Upper lobe of right lung (tissue), 1 donor: ENCODE data around the gene MRPS34. TPM values are rescaled to one million over a fixed set of nuclear protein-coding genes. Genes with fewer than 3 reads are reported as not detected.
"Not testable (repeated sequence)": the region's sequence is repeated elsewhere in the genome, so short reads cannot be mapped to it uniquely, and the experiment has no call there.

ENCODE experiments used
- ATAC-seq: fragments of 200-7000 bp; cut with Tn5 transposase; one replicate; pipeline ENCODE4 v1.9.1; 2020; ENCODE audit warnings: mild to moderate bottlenecking, moderate library complexity
- DNase-seq: peaks from one replicate; pipeline ENCODE4 v3.0.0-alpha.2; 2020
- H3K27ac ChIP-seq: fragments of 200-600 bp; one replicate; pipeline ENCODE4 v1.8.0; 2022
- H3K27me3 ChIP-seq: fragments of 200-600 bp; one replicate; pipeline ENCODE4 v1.8.0; 2022; ENCODE audit warnings: mild to moderate bottlenecking
- H3K36me3 ChIP-seq: fragments of 200-600 bp; one replicate; pipeline ENCODE4 v1.8.0; 2022
- H3K4me1 ChIP-seq: fragments of 200-600 bp; one replicate; pipeline ENCODE4 v1.8.0; 2022
- H3K4me3 ChIP-seq: fragments of 200-600 bp; one replicate; pipeline ENCODE4 v1.8.0; 2022; ENCODE audit warnings: mild to moderate bottlenecking
- H3K9me3 ChIP-seq: fragments of 200-600 bp; one replicate; pipeline ENCODE4 v1.8.0; 2022
- intact Hi-C: fragments of 100-400 bp; cut with DNase I; formaldehyde crosslinking; loops from one replicate; pipeline ENCODE4 v1.11.0; 2022
- total RNA-seq: library from RNA; stranded (reverse); fragmentation: NEBNext Ultra II Directional; extraction: Animal tissue kit (Norgen Biotek cat#: 25700); gene quantifications from one replicate; pipeline ENCODE4 v1.2.1, GENCODE V29; 2021
- TF ChIP-seq, protein P1 (sequence below): fragments of 200-600 bp; IDR thresholded peaks from one replicate; pipeline ENCODE4 v1.8.0; 2022; ENCODE audit warnings: antibody characterized with exemption
- donor health status: DM: no; HTN: yes; CAD: no; lungs with severe emphysema.

The MRPS34 gene
- total RNA-seq, 1 donor from 2014 or later = 62.7 TPM

GRCh38 chr16:1740781-1741490 lies 32.0 kb downstream of the MRPS34 start:
- no peak overlapping the region for H3K4me3 ChIP-seq
- no peaks in the 10 kb centered on the region for H3K4me1 ChIP-seq
- H3K9me3 ChIP-seq = no peaks in the 10 kb centered on the region
- no peak for DNase-seq
- H3K36me3 ChIP-seq = peaks cover 34% of the 10 kb centered on the region
- peak; percentile 16 for ATAC-seq
- intact Hi-C loops = no loop called here
- TF ChIP-seq, protein P1, sequence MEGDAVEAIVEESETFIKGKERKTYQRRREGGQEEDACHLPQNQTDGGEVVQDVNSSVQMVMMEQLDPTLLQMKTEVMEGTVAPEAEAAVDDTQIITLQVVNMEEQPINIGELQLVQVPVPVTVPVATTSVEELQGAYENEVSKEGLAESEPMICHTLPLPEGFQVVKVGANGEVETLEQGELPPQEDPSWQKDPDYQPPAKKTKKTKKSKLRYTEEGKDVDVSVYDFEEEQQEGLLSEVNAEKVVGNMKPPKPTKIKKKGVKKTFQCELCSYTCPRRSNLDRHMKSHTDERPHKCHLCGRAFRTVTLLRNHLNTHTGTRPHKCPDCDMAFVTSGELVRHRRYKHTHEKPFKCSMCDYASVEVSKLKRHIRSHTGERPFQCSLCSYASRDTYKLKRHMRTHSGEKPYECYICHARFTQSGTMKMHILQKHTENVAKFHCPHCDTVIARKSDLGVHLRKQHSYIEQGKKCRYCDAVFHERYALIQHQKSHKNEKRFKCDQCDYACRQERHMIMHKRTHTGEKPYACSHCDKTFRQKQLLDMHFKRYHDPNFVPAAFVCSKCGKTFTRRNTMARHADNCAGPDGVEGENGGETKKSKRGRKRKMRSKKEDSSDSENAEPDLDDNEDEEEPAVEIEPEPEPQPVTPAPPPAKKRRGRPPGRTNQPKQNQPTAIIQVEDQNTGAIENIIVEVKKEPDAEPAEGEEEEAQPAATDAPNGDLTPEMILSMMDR = no peak
- H3K27me3 ChIP-seq = no peaks in the 10 kb centered on the region
- no peak overlapping the region for H3K27ac ChIP-seq

DNA sequence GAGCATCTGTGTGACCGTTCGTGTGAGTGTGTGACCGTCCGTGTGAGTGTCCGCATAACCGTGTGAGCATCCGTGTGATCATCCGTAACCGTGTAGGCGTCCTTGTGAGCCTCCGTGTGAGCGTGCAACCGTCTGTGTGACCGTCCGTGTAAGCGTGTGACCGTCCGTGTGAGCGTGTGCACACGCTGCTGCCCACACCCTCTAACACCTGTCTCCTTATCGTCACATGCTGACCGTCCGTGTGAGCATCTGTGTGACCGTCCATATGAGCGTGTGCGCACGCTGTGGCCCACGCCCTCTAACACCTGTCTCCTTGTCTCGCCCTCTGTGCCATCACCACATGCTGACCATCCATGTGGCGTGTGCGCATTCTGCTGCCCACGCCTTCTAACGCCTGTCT lies 32.7 kb downstream of the MRPS34 start:
- Histone ChIP-seq H3K27me3 (no peaks in the 10 kb centered on the region), H3K27ac (no peak overlapping the region), H3K4me3 (no peak overlapping the region), H3K9me3 (no peaks in the 10 kb centered on the region), H3K36me3 (peaks cover 29% of the 10 kb centered on the region), H3K4me1 (no peaks in the 10 kb centered on the region)
- intact Hi-C loops = no loop called here
- TF ChIP-seq, protein P1 = no peak
- ATAC-seq (no peak), DNase-seq (no peak)

GRCh38 chr16:1734816-1735215 lies 38.1 kb downstream of the MRPS34 start:
- TF ChIP-seq, protein P1 = no peak
- no peak for DNase-seq
- peak; percentile 39 for ATAC-seq
- no peak overlapping the region for H3K27ac ChIP-seq
- H3K4me1 ChIP-seq = no peaks in the 10 kb centered on the region
- H3K36me3 ChIP-seq = peaks cover 46% of the 10 kb centered on the region
- H3K4me3 ChIP-seq = no peak overlapping the region
- no peaks in the 10 kb centered on the region for H3K9me3 ChIP-seq
- intact Hi-C loops = no loop called here
- H3K27me3 ChIP-seq = no peaks in the 10 kb centered on the region

GRCh38 chr16:1734123-1734522 lies 38.8 kb downstream of the MRPS34 start:
- H3K9me3 ChIP-seq = no peaks in the 10 kb centered on the region
- peaks cover 52% of the 10 kb centered on the region for H3K36me3 ChIP-seq
- H3K27ac ChIP-seq = no peak overlapping the region
- H3K27me3 ChIP-seq = no peaks in the 10 kb centered on the region
- intact Hi-C loops = no loop called here
- no peak overlapping the region for H3K4me3 ChIP-seq
- H3K4me1 ChIP-seq = no peaks in the 10 kb centered on the region
- ATAC-seq (peak; percentile 8), DNase-seq (no peak)
- TF ChIP-seq, protein P1 = no peak

DNA sequence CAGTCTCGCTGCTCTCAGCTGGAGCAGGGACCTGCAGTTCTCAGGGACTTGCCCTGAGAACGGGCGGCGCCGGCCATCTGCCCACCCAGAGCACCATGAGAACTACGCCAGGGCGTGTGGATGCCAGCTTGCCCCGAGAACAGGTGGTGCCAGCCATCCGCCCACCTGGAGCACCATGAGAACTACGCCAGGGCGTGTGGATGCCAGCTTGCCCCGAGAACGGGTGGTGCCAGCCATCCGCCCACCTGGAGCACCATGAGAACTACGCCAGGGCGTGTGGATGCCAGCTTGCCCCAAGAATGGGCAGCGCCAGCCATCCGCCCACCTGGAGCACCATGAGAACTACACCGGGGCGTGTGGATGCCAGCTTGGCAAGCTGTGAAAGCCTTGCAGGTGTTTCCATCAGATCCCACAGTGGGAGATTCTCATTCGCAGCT lies 40.4 kb downstream of the MRPS34 start:
- H3K9me3 ChIP-seq, H3K27ac ChIP-seq, H3K27me3 ChIP-seq, H3K4me1 ChIP-seq, intact Hi-C loops, DNase-seq, H3K4me3 ChIP-seq, ATAC-seq: not testable (repeated sequence)
- peaks cover 61% of the 10 kb centered on the region for H3K36me3 ChIP-seq

GRCh38 chr16:1732071-1732470 lies 40.9 kb downstream of the MRPS34 start:
- no peak for DNase-seq
- intact Hi-C loops = no loop called here
- H3K27me3 ChIP-seq = no peaks in the 10 kb centered on the region
- H3K36me3 ChIP-seq = peaks cover 62% of the 10 kb centered on the region
- no peaks in the 10 kb centered on the region for H3K4me1 ChIP-seq
- no peak overlapping the region for H3K4me3 ChIP-seq
- no peaks in the 10 kb centered on the region for H3K9me3 ChIP-seq
- TF ChIP-seq, protein P1 = no peak
- no peak for ATAC-seq
- no peak overlapping the region for H3K27ac ChIP-seq
